GM10266 (cell line): ENCODE measurements around the gene ZBTB14.

Experiments used
- DNase-seq: peaks from one replicate; pipeline ENCODE4 v3.0.0; 2012; ENCODE audit errors: extremely low spot score
- TF ChIP-seq, protein P1 (sequence below): IDR thresholded peaks from 2 replicates; pipeline ENCODE4 v1.5.1; 2012; ENCODE audit warnings: mild to moderate bottlenecking, low read depth; ENCODE audit not compliant: control insufficient read depth, insufficient read depth; ENCODE audit errors: missing control alignments

The ZBTB14 gene

DNA sequence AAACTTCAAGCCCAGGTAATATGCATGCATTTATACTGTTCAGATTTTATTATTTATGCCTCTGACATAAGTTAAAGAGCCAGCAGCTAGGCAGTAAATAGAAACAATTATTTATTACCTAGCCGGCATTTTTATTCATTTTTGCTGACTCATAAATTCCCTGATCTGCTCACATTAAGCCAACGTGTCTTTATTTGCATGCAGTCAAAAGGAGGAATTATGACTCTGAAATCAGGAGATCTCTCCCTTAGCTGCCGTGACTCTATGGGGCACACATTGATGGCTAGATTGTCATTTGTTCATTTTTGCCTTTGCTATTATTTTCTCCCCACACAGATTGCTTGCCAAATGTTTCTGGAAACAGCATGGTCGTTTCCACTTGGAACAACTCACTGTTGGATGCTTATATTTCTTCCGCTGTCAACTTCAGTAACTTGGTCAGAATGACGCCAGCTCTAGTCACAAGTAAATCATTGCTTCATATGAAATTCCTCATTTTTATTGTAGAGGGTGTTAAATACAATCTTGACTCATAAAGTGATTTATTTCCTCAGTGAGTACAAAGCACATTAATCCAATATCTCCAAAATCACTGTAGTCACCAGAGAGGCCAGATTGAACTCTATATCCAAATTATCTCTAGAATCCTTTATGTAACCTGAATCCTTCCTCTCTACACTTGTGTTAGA is 15.9 kb upstream of the ZBTB14 start:
- TF ChIP-seq, protein P1, sequence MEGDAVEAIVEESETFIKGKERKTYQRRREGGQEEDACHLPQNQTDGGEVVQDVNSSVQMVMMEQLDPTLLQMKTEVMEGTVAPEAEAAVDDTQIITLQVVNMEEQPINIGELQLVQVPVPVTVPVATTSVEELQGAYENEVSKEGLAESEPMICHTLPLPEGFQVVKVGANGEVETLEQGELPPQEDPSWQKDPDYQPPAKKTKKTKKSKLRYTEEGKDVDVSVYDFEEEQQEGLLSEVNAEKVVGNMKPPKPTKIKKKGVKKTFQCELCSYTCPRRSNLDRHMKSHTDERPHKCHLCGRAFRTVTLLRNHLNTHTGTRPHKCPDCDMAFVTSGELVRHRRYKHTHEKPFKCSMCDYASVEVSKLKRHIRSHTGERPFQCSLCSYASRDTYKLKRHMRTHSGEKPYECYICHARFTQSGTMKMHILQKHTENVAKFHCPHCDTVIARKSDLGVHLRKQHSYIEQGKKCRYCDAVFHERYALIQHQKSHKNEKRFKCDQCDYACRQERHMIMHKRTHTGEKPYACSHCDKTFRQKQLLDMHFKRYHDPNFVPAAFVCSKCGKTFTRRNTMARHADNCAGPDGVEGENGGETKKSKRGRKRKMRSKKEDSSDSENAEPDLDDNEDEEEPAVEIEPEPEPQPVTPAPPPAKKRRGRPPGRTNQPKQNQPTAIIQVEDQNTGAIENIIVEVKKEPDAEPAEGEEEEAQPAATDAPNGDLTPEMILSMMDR: no peak
- DNase-seq: no peak

DNA sequence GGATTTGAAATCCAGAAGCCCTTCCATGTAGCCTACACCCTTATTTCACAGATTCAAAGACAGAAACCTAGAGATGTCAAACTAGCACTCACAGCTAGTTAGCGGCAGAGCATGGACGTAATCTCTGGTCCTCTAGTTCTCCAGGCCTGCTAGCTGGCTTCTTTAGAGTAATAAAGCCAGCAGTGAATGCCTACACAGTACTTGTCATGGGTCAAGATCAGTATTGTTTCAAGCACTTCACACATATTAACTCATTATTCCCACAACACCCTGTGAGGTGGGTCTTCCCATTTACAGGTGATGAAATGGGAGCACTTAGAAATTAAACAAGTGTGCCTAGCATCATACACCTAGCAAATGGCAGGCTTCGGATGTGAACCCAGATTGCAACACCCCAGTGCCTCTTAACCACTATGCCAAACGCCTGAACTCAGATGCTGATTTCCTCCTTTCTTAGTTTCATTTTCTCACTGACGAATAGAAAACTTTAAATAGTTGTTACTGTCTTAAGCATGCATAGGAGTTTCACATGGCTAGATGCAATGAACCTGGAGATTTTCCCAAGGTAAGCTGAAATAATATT is 14.5 kb upstream of the ZBTB14 start:
- peak; percentile 31 for DNase-seq
- TF ChIP-seq, protein P1: no peak

DNA sequence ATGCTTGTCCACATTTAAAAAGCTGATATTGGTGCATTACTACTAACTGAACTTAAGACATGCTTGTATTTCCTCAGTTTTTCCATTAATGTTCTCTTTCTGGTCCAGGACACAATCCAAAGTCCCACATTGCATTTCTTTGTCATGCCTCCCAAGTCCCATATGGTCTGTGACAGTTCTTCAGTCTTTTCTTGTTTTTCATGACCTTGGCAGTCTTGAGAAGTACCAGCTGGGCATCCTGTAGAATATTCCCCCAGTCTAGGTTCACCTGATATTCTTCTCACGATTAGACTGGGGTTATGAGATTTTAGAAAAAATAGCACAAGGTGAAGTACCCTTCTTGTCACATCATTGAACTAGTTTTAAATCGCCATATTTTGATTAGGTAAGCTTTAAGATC is 10.3 kb upstream of the ZBTB14 start:
- TF ChIP-seq, protein P1: no peak
- DNase-seq: no peak

- no peak for DNase-seq
- TF ChIP-seq, protein P1: no peak
Observed at GRCh38 chr18:5304232-5304631, 8.7 kb upstream of the ZBTB14 start.

- TF ChIP-seq, protein P1: no peak
- DNase-seq: no peak
Observed at GRCh38 chr18:5303636-5304035, 8.1 kb upstream of the ZBTB14 start.

DNA sequence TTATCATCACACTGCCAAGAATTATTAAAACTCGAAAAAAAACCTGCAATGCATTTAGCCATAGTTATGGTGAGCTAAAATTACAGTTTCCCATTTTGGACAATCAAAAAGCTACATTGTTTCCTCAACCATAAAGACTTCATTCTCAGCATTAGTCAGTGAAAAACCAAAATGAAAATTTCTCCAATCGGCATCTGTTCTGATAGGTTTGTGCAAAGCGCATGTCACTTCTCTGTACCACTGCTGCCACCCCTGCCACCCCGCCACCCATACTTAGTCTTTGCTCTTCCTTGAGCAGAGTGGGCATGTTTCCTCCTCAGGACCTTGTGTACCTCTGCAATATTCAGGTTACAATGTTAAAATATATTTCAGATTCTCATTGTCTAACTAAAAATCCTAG is 7.1 kb upstream of the ZBTB14 start:
- DNase-seq: no peak
- TF ChIP-seq, protein P1: no peak

- no peak for DNase-seq
Observed at GRCh38 chr18:5300476-5301010, 5.0 kb upstream of the ZBTB14 start.

More at GRCh38 chr18:5300476-5301010, 5.0 kb upstream of the ZBTB14 start:
- TF ChIP-seq, protein P1: no peak
